ENCODE data around the gene MIA.

MIA gene

GRCh38 chr19:40756502-40757110, 18.7 kb upstream of the MIA start:
- TF ChIP-seq CREB5 (CRISPR knock-in tag; IDR thresholded peaks at IDR 0.05; ENCODE audit: low read depth) (no peak), ZNF70 (CRISPR knock-in tag; IDR thresholded peaks at IDR 0.05) (no peak), BACH2 (CRISPR knock-in tag; IDR thresholded peaks at IDR 0.05; ENCODE audit: borderline replicate concordance) (no peak), PPARA (CRISPR knock-in tag; IDR thresholded peaks at IDR 0.05; ENCODE audit: borderline replicate concordance) (no peak), POU6F1 (CRISPR knock-in tag; IDR thresholded peaks at IDR 0.05; ENCODE audit: borderline replicate concordance, low read depth) (no peak), SNAI2 (CRISPR knock-in tag; IDR thresholded peaks at IDR 0.05) (no peak), TCF4 (CRISPR knock-in tag; IDR thresholded peaks at IDR 0.05; ENCODE audit: borderline replicate concordance) (no peak), ARNTL (CRISPR knock-in tag; IDR thresholded peaks at IDR 0.05; ENCODE audit: borderline replicate concordance, low read depth) (no peak), GLIS3 (CRISPR knock-in tag; IDR thresholded peaks at IDR 0.05) (no peak), ZFP30 (CRISPR knock-in tag; IDR thresholded peaks at IDR 0.05) (no peak), ESRRG (CRISPR knock-in tag; IDR thresholded peaks at IDR 0.05) (no peak), TOX (CRISPR knock-in tag; IDR thresholded peaks at IDR 0.05; ENCODE audit: borderline replicate concordance) (no peak)
- ATAC-seq: no peak

GRCh38 chr19:40758491-40758890, 16.8 kb upstream of the MIA start:
- no peak for ATAC-seq
- TF ChIP-seq ZNF565 (CRISPR knock-in tag; conservative IDR thresholded peaks at IDR 0.05; ENCODE audit: low read depth): no peak
- no peak for TF ChIP-seq PPARA (CRISPR knock-in tag; IDR thresholded peaks at IDR 0.05; ENCODE audit: borderline replicate concordance)
- TF ChIP-seq GLIS3 (CRISPR knock-in tag; IDR thresholded peaks at IDR 0.05): no peak

GRCh38 chr19:40759352-40759751, 16.0 kb upstream of the MIA start:
- no peak for TF ChIP-seq CSRNP3 (CRISPR knock-in tag; IDR thresholded peaks at IDR 0.05)
- TF ChIP-seq POU6F1 (CRISPR knock-in tag; IDR thresholded peaks at IDR 0.05; ENCODE audit: borderline replicate concordance, low read depth): no peak
- TF ChIP-seq PPARA (CRISPR knock-in tag; IDR thresholded peaks at IDR 0.05; ENCODE audit: borderline replicate concordance): no peak
- TF ChIP-seq ZNF8 (CRISPR knock-in tag; IDR thresholded peaks at IDR 0.05): no peak
- TF ChIP-seq TSHZ2 (CRISPR knock-in tag; IDR thresholded peaks at IDR 0.05): no peak
- TF ChIP-seq ISL1 (CRISPR knock-in tag; IDR thresholded peaks at IDR 0.05): no peak
- TF ChIP-seq ZNF70 (CRISPR knock-in tag; IDR thresholded peaks at IDR 0.05): no peak
- TF ChIP-seq OSR1 (CRISPR knock-in tag; IDR thresholded peaks at IDR 0.05): no peak
- no peak for TF ChIP-seq ZNF565 (CRISPR knock-in tag; conservative IDR thresholded peaks at IDR 0.05; ENCODE audit: low read depth)
- TF ChIP-seq ARNTL (CRISPR knock-in tag; IDR thresholded peaks at IDR 0.05; ENCODE audit: borderline replicate concordance, low read depth): no peak
- no peak for TF ChIP-seq TCF4 (CRISPR knock-in tag; IDR thresholded peaks at IDR 0.05; ENCODE audit: borderline replicate concordance)
- no peak for TF ChIP-seq BACH2 (CRISPR knock-in tag; IDR thresholded peaks at IDR 0.05; ENCODE audit: borderline replicate concordance)
- TF ChIP-seq TOX (CRISPR knock-in tag; IDR thresholded peaks at IDR 0.05; ENCODE audit: borderline replicate concordance): no peak
- no peak for ATAC-seq

All from SK-N-SH treated with all-trans-retinoic acid at 6 μM for 48 hours (cell line).